WERI-Rb-1 (cell line): ENCODE results near the gene UBE2J2.
A peak's percentile ranks its signal among the peaks of the same experiment; 100 is the strongest.

Experiments used
- DNase-seq: peaks from one replicate; pipeline ENCODE4 v3.0.0-alpha.2; 2020
- H3K27ac ChIP-seq: fragments of 250-450 bp; sonication (Bioruptor Pico); 2 replicates; pipeline ENCODE4 v1.5.1; 2020; ENCODE audit warnings: mild to moderate bottlenecking, moderate library complexity
- H3K27me3 ChIP-seq: fragments of 250-450 bp; sonication (Bioruptor Pico); 2 replicates; pipeline ENCODE4 v1.5.1; 2021; ENCODE audit warnings: mild to moderate bottlenecking, low read depth, moderate library complexity; ENCODE audit not compliant: insufficient read depth, severe bottlenecking
- H3K36me3 ChIP-seq: fragments of 250-450 bp; sonication (Bioruptor Pico); 2 replicates; pipeline ENCODE4 v1.5.1; 2020; ENCODE audit warnings: mild to moderate bottlenecking, moderate library complexity
- H3K4me3 ChIP-seq: 2 replicates; pipeline ENCODE4 v1.5.1; 2011; ENCODE audit warnings: low read depth, mild to moderate bottlenecking, control low read depth, low read length
- H3K9me3 ChIP-seq: fragments of 250-450 bp; sonication (Bioruptor Pico); 2 replicates; pipeline ENCODE4 v1.5.1; 2021; ENCODE audit warnings: mild to moderate bottlenecking, moderate library complexity; ENCODE audit not compliant: severe bottlenecking
- TF ChIP-seq, protein P1 (sequence below): IDR thresholded peaks from 2 replicates; pipeline ENCODE4 v1.5.1; 2011; ENCODE audit warnings: low read depth, mild to moderate bottlenecking, control low read depth, inconsistent platforms, low read length

The UBE2J2 gene

DNA sequence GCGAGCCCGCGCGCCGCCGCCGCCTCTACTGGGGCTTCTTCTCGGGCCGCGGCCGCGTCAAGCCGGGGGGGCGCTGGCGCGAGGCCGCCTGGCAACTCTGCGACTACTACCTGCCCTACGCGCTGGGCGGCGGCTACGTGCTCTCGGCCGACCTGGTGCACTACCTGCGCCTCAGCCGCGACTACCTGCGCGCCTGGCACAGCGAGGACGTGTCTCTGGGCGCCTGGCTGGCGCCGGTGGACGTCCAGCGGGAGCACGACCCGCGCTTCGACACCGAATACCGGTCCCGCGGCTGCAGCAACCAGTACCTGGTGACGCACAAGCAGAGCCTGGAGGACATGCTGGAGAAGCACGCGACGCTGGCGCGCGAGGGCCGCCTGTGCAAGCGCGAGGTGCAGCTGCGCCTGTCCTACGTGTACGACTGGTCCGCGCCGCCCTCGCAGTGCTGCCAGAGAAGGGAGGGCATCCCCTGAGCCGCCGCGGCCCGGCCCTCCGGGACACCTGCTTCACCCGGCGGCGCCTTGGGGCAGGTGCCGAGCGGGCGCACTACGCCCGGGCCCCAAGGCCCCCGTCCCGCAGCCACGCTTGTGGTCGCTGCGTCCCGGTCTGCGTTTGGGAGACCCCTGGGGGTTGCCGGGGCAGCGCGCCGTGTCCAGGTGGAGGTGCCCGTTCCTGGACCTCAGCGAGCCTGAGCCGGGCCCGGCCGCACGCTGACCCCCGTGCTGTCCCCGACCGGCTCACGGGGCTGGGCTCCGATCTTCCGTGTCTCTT is 40.7 kb downstream of the UBE2J2 start:
- no peak overlapping the region for H3K4me3 ChIP-seq
- peaks cover 30% of the 10 kb centered on the region for H3K36me3 ChIP-seq
- no peaks in the 10 kb centered on the region for H3K9me3 ChIP-seq
- H3K27ac ChIP-seq, result no peak overlapping the region
- no peaks in the 10 kb centered on the region for H3K27me3 ChIP-seq
- TF ChIP-seq, protein P1, sequence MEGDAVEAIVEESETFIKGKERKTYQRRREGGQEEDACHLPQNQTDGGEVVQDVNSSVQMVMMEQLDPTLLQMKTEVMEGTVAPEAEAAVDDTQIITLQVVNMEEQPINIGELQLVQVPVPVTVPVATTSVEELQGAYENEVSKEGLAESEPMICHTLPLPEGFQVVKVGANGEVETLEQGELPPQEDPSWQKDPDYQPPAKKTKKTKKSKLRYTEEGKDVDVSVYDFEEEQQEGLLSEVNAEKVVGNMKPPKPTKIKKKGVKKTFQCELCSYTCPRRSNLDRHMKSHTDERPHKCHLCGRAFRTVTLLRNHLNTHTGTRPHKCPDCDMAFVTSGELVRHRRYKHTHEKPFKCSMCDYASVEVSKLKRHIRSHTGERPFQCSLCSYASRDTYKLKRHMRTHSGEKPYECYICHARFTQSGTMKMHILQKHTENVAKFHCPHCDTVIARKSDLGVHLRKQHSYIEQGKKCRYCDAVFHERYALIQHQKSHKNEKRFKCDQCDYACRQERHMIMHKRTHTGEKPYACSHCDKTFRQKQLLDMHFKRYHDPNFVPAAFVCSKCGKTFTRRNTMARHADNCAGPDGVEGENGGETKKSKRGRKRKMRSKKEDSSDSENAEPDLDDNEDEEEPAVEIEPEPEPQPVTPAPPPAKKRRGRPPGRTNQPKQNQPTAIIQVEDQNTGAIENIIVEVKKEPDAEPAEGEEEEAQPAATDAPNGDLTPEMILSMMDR, result no peak
- DNase-seq, result no peak

DNA sequence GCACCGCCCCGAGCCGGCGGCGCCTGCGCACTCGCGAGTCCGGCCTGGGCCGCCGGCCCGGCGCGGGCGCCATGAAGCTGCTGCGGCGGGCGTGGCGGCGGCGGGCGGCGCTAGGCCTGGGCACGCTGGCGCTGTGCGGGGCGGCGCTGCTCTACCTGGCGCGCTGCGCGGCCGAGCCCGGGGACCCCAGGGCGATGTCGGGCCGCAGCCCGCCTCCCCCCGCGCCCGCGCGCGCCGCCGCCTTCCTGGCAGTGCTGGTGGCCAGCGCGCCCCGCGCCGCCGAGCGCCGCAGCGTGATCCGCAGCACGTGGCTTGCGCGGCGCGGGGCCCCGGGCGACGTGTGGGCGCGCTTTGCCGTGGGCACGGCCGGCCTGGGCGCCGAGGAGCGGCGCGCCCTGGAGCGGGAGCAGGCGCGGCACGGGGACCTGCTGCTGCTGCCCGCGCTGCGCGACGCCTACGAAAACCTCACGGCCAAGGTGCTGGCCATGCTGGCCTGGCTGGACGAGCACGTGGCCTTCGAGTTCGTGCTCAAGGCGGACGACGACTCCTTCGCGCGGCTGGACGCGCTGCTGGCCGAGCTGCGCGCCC is 41.4 kb downstream of the UBE2J2 start, which contains the start of gene B3GALT6:
Gene B3GALT6 (plus strand): TSS at position 30 of the 588 bp plus-strand sequence. CDS start 42 bp downstream, at position 72.
- peak within 1 kb of the TSS; percentile 95 for H3K4me3 ChIP-seq
- H3K27me3 ChIP-seq, result no peaks in the 10 kb centered on the region
- H3K27ac ChIP-seq, result peak within 1 kb of the TSS; percentile 96
- DNase-seq, result no peak
- no peaks in the 10 kb centered on the region for H3K9me3 ChIP-seq
- TF ChIP-seq, protein P1, result no peak
- peaks cover 36% of the 10 kb centered on the region for H3K36me3 ChIP-seq

DNA sequence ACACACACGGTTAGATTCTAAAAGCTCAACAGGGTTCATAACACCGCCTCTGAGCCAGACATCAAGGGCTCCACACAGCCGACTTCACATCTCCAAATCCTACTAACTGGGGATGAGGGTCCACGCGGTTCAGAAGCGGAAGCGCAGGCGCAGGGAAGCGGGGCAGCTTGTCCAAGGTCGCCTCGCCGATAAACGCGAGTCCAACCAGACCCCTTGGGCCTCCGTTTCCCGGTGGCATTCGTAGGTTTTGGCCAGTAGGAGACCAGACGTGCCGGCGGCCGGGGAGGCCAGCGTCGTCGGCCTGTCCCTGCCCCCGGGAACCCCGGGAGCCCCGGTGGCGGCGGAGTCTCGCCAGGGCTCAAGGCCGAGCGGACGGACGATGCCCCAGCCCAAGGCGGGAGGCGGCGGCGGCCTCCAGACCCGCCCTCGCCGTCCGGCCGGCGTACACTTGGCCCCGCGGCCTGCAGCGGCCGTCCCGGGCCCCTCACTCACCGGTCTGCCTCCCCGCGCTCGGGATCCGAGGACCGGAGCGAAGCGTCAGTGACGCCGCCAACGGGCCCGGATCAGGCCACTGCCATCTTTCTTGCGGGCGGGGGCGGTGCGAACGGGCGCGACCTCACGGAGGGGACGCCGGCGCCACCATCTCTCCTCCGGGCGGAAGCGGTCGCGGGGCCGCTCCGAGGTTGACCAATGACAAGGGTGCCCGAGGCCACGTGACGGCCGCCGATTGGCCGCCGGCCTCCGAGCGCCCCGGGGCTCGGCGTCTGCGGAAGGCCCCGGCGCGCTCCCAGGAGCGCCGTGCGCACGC is 42.0 kb downstream of the UBE2J2 start, which contains the start of gene SDF4:
Gene SDF4 (minus strand): TSS at position 602 of the 808 bp plus-strand sequence. CDS start 3,229 bp downstream, outside the sequence.
- no peaks in the 10 kb centered on the region for H3K9me3 ChIP-seq
- TF ChIP-seq, protein P1, result no peak
- DNase-seq, result peak; percentile 96
- peaks cover 40% of the 10 kb centered on the region for H3K36me3 ChIP-seq
- no peaks in the 10 kb centered on the region for H3K27me3 ChIP-seq
- peak within 1 kb of the TSS; percentile 95 for H3K4me3 ChIP-seq
- H3K27ac ChIP-seq, result peak within 1 kb of the TSS; percentile 96

DNA sequence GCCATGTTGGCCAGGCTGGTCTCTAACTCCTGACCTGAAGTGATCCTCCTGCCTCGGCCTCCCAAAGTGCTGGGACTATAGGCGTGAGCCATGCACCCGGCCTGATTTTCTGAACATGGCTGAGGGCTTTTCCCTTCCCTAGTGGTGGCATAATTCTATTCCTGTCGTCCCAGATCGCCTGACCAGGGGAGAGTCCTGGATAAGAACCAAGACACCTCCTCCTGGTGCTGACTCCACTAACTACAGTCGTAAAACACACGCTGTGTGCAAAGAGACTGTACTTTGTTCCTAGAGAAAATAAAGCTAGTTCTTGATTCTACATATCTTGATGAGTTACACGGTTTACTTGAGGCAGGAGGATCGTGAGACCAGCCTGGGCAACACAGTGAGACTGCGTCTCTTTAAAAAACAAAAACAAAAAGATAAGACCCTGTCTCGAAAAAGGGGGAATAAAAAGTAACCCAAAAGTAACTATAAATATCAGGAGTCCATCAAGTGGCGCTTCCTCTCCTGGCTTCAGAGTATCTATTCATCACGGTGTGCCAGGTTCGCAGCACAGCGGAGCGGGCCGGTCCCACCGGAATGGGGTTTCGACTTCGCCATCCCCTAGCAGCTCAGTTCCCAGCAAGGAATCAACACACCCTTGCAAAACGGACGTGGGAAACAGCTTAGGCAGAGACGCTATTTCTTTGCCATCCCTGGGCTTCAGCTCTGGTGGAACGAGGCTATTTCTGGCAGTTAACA is 42.8 kb downstream of the UBE2J2 start:
- Histone ChIP-seq H3K27ac (peak overlapping the region; percentile 96), H3K4me3 (peak overlapping the region; percentile 95), H3K9me3 (no peaks in the 10 kb centered on the region), H3K36me3 (peaks cover 46% of the 10 kb centered on the region), H3K27me3 (no peaks in the 10 kb centered on the region)
- TF ChIP-seq, protein P1, result no peak
- no peak for DNase-seq

DNA sequence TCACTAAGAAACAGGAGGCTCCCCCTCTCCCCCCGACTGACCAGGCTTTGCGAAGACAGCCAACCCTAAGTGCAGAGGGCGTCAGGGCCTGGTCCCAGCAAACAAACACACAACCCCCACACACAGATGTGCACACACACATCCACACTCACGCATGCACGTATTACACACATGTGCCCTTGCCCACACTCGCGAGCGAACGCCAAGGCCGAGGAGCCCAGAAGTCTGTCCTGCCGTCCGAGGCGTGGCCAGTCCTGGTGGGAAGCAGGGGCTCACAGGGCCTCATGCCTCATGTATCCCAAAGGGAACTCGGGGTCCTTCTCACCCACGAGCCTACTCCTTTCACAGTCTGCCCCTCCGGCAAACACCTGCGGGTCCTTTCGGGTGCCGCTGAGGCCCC is 43.9 kb downstream of the UBE2J2 start:
- H3K27ac ChIP-seq, result no peak overlapping the region
- no peaks in the 10 kb centered on the region for H3K9me3 ChIP-seq
- H3K27me3 ChIP-seq, result no peaks in the 10 kb centered on the region
- peaks cover 46% of the 10 kb centered on the region for H3K36me3 ChIP-seq
- DNase-seq, result no peak
- TF ChIP-seq, protein P1, result no peak
- no peak overlapping the region for H3K4me3 ChIP-seq
